SKM-1 treated with dmso at 0.1 percent for 144 hours (cell line): ENCODE results near the gene INO80.

Source experiments
- DNase-seq: peaks from one replicate; lab custom pipeline; 2025; ENCODE audit not compliant: unreplicated experiment; lab: John Stamatoyannopoulos, UW

INO80 gene

DNA sequence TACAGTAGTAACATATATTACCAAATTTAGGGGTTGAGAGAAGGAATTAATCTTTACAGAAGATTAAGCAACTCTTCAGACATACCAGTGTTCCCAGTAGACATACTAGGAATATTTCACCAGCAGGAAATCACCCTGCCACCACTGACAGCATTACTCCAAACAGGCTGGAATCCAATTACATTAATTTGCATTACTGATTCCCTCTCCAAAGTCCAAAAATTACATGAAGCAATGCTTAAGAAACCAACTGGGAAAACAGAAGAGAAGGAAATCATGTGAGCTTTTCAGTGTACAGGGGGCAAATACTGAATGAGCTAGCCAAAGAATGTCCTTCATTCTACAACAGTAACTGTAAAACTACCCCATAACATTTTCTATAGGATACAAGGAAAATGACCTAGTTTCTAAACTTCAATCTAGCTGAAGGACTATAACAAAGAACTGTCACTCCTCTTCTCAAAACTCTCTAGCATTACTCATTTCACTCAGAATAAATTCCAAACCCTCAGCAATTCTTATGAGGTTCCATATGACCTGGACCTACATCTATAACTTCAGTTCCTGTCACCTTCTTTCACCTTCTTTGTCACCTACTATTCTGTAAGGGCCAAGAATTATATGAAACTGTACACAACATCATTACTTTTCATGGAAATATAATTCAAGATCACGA is 72.7 kb downstream of the INO80 start:
- DNase-seq, result no peak

DNA sequence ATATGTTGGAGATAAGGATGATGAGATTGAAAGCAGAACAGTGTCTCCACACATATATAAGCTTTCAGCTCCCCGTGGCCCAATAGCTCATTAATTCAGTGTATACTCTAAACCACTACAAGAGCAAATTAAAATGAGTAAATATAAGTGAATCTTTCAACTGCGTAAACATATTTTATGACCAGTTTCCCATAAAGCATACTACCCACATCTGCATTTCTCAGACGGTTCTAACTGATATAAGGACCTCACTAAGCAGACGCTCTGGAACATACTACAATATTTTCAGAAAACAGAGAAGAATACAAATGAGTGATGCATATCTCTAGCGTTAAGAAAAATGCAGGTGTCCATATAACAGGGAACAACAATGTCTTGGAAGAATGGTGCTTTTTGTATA is 73.2 kb downstream of the INO80 start:
- DNase-seq, result no peak

DNA sequence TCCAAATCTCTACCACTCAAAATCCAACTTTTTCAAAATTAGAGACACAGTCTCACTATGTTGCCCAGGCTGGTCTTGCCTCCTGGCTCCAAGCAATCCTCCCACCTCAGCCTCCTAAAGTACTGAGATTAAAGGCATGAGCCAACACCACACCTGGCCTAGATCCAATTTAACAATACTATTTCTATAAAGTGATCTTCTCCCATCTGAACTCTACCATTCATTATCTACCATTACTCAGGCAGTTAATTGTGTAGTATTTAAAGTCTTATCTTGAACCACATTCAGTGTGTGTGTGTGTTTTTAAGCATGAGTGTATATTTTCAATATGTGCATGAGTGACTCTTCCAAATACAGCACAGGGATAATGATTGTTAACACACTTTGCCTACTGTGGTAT is 77.0 kb downstream of the INO80 start:
- no peak for DNase-seq

DNA sequence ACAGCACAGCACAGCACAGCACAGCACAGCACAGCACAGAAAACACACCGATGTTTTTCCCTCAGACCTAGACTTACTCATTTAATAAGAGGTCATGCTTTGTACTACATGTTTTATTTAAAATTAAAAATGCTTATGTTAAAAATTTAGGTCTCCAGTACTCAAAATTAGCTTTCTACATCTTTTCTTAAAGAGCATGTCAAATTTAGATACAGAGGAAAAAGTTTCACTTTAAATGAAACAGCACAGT is 84.1 kb downstream of the INO80 start:
- no peak for DNase-seq

DNA sequence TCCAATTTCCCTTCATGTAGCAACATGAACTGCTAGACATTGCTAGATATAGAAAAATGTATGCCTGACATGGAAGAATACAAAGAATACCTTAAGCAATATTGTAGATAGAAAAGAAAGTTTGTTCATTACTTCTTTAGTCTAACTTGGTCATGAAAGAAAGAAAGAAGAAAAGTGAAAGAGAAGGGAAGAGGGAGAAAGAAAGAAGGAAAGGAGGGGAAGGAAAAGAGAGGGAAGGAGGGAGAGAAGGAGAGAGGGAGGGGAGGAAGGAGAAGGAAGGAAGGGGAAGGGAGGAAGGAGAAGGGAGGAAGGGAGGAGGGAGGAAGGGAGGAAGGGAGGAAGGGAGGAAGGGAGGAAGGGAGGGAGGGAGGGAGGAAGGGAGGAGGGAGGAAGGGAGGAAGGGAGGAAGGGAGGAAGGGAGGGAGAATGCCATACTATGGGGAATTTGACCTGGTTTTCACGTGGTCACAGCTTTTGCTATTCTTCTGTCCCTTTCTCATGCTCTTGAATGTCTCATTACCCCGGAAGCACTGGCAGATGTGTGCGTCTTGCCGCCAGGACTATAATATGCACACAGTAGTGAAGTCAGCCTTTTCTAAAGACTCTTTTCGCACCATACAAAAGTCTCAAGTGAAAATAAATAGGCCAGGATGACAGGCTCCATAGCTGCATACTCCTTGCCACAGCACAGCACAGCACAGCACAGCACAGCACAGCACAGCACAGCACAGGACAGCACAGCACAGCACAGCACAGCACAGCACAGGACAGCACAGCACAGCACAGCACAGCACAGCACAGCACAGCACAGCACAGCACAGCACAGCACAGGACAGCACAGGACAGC is 84.6 kb downstream of the INO80 start:
- no peak for DNase-seq

DNA sequence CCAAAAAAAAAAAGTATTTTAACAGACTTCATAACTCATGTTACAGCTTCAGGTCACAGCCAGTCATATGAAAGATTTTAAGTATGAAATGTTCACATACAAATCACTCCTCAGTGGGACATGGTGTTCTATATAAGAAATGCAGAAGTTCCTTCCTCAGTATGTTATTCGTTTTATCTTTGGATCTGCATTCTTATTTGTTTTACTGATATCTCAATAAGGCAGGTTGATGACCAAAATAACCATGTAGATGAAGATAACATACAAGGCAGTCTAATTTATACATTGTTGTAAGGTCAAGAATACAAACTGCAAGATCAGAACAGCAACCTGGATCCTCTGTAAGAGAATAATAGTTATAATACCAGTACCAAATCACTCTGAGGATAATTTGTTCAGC is 87.2 kb downstream of the INO80 start:
- DNase-seq, result no peak

DNA sequence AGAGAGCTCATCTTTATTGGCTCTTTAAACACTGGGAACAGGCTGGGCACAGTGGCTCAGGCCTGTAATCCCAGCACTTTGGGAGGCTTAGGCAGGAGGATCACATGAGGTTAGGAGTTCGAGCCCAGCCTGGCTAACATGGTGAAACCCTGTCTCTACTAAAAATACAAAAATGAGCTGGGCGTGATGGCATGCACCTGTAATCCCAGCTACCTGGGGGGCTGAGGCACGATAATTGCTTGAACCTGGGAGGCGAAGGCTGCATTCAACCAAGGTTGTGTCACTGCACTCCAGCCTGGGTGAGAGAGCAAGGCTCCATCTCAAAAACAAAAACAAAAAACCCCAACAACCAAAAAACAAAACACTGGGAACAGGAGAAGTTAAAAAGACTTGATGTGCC is 90.7 kb downstream of the INO80 start:
- no peak for DNase-seq

DNA sequence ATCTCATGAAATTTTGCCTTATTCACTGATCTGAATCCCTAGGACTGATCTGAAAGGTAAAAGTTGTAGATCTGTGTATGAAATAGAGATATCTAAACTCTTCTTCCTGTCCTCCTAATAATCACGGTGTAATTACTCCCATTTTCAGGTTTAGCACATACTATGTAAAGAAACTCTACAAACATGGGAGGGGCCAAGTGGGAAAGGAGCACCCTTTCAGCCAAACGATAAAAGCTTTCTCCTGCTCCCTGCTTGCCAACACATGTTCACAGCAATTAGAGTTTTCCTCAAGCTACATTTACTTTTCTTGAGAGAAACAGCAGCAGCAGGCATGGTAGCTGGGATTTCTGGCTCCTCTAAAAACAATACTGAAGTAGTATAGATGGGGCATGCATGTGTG is 91.2 kb downstream of the INO80 start:
- DNase-seq, result no peak

DNA sequence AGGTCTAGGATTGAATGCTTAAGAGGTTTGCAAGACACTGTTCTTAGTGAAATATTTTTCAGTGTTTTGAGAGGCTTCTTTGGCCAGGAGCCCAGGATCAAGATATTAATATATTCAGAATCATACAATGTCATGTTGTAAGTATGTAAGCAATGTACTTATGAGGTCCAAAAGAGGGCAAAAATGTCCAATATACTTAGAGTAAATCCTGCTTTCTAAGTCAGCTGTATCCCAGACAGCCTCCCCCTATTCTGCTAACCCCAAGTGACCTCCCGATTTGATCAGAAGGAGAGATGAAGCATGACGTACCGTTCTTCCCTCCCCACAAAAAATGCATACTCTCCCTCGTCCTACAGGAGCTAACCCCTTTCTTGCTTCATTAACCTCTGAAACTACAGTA is 91.9 kb downstream of the INO80 start:
- no peak for DNase-seq

DNA sequence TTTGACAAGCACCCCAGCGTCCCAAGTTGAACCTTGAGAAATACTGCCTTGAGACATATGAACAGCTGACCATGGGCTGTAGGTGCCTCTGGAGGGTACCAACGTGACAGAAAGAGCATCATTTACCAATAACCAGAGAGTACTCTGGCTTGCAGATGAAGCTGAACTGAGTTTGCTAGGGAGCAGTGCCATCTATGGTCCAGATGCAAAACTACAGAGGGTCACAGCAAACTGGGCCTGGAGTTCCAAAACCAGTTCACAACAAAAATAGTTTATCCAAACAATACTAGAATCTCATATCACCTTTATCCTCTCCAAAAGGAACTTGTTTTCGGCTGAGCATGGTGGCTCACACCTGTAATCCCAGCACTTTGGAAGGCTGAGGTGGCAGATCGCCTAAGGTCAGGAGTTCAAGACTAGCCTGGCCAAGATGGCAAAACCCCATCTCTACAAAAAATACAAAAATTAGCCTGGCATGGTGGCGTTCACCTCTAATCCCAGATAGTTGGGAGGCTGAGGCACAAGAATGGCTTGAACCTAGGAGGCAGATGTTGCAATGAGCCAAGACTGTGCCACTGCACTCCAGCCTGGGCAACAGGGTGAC is 93.5 kb downstream of the INO80 start:
- peak; percentile 24 for DNase-seq

DNA sequence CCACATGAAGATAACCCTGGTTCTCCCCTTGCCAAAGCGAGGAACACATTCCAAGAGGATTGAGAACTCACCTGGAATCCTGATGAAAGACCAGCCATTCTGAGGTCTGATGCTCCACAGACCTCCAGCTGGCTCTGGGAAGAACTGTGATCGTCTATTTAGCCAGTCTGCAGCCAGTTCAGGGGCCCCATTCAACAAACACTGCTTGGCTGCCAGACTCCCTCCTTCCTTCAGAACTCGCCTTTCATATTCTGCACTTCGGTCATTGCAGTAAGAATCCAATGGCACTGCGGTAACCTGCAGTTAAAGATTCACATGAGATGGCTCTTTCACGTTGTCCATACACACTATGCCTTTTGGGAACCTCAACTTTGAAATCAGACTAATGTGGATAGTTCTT is 95.3 kb downstream of the INO80 start:
- DNase-seq, result no peak

DNA sequence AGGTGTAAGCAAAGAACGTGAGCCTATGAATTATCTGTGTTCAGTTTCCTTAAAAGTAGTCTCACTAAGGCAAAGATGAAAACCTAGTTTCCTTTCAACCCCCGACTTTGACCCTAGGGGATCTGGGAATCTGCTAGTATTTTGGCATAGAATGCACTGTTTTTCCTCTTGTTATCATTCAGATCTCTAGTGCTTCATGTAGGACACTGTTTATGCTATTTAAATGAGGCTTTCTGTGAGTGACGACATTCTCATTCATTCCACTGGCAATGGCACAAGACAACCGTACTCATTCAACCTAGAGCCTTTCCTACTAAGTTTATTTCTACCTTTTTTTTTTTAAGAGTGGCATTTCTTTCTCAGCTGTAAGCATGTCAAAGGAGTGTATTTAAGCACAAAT is 95.8 kb downstream of the INO80 start:
- DNase-seq, result no peak

DNA sequence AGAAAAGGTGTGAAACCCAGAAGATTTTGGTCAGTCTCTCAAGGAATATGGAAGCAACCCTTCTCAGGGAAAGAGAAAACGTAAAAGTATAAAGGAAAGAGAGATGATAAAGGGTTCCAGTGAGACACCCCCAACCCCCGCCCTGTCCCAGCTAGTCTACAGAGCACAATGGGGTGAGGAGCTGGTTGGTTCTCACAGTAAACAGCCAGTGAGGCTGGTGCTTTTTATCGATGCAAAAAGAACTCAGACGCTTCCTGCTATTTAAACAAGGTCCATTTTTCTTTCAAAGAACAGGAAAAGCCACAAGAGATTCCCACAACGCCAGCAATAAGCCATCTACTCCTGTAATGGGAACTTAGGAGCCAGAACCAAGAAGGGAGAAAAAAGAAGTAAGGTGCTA is 96.9 kb downstream of the INO80 start:
- no peak for DNase-seq

DNA sequence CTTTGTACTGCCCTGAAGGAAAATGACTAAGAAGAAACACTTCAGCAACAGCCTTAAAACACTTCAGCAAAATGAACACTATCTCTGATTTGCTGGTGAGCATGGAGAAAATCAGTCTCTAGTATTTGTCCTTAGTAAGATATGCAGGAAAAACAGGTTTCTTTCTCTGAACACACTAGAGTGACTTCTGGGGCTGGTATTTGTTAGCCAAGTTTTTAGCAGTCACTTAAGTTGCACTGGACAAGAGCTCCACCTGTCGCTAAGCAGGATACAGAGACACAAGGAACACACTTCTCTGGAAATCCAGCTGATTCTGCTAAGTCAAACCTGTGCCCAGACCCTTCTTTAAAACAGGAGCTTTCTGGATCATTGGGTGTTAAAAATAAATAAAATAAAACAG is 97.5 kb downstream of the INO80 start:
- no peak for DNase-seq

DNA sequence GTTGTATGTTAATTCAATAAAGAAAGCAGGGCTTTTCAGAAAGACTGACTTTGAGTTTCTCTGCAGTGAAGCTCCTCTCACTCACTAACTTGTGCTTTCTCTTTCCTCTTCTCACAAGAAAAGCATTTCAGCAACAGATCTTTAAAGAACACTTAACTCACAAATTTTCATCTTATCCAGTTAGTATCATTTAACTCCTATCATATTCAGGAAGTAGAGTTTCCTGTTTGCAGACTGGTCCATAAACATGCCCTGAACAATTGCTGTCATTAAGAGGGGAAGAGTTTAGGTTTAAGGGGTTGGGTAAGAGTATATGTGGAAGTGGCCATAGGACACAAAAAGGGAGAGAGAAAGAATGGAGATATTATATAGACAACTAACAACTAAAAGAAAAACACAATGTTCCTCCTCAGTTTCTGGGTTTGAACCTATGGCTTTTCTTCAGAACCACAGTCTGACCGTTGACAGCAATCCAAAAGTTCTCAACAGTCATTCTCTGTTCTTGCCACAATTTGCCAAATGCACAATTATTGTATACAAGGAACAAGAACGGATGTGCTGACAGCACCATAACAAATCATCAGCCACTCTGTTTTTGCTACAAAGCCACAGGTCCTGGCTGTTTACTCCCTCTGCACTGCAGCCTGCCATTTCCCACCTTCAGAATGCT is 98.9 kb downstream of the INO80 start:
- no peak for DNase-seq

DNA sequence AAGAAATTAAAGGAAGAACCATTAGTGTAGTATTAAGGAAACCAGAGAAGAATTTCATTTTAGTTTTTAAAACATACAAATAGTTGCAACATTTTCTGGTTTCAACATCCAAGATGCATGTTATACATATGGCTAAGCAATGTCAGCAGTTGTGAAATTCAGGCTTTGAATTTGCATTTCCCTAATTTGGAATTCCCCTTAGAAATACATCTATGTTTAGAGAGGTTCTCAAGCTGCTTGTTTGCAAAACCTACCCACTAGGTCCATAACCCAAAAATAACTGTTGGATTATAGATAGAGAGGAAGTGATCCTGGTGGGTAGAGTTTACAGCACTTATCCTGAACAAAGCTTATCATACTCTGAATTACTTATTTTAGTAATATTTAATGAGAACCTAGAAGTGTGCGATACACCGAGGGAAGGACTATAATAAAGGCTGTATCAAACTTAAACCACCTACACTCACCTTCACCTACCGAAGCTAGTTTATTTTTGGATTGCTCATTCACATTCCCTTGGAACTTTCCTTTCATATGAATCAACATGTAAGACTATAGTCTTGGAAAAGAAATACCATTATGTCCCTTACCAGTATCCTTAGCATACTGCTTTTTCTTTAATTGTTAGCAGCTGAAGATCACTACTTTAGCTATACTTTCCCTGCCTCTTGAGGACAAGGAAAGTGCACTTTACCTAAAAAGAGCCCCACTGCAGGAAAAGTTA is 102.2 kb downstream of the INO80 start:
- peak; percentile 74 for DNase-seq

DNA sequence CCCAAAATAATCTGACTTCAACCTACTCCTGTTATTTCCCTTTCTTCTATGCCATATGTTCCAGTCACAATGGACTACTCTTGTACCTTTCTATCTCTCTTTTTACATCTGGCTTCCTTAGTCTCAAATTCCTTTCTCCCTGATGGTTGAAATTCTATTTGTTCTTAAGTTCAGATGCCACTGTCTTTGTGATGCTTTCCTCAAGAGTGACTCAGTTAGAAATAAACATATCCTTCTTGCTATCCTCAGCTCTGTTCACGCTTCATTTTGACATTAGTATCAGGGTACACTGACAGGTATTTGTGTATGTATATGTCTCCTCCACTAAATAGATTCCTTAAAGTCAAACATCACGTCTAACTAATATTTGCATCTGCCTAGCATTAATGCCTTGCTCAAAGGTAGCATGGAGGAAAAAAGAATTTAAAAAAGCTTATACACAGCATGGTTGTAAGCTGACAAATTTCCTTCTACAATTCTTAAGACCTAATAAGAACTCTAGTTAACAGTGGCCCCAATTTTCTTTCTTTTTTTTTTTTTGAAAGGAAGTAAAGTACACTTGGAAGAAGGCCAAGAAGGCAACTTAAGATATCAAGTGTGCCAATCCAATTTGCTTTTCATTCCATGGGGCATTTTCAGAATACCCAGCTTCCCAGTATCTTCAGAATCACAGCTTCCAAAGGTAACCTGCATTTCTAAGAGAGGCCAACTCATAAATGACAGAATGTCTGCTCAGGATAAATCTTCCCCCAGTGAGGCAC is 104.8 kb downstream of the INO80 start:
- DNase-seq, result no peak

DNA sequence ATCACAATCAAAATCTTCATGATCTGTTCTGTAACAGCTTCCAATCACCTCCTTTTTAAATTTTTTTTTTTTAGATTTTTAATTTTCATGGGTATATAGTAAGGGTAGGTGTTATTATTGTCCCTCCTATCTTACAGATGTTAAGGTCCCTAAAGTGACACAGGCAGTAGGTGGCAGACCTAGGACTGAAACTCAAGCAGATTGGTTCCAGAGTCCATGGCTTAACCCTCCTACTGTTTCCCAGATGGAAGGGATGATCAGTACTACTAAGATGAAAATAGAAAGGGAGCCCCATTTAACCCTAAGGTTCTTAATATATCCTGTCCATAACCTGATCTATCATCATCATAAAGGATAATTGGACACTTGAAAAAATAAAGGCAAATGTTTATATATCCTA is 105.7 kb downstream of the INO80 start:
- no peak for DNase-seq

DNA sequence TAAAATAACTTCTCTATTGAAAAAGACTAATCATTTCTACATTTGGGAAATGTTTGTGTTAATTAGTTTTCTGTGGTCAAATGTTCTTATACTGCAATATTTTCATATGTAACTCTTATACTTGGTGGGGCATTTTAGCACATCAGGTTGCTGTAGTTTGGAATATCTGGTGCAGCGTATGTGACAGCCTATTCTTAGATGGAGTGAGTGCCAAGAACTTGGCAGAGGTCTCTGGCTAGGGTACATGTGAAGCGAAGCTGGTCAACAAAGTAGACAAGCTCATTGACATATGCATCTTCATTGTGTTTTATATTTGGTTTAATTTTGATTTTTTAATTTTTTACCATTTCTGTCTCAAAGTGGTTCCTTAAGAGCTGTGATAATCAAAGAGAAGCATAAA is 109.6 kb downstream of the INO80 start:
- no peak for DNase-seq

DNA sequence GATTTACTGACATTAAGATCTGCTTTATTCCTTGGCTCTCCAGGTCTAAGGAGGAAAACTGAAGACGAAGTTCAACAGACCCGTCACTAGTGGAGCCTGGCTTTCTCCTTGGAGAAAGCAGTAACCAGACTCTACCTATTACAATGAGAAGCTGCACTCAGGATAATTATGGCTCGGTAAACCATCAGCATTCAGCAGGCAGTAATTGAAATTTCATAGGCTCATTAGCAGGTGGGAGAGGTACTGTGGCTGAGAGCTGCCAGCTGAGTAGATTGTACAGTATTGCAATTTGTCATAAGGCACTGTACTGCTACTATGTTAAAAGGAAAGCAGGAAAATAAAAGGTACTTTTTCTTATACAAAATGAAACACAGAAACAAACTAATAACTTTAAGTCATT is 111.6 kb downstream of the INO80 start:
- no peak for DNase-seq
